Measurements from ENCODE around the gene PAF1. TPM values are rescaled to one million over a fixed set of nuclear protein-coding genes. Genes with fewer than 3 reads are reported as not detected.
A peak's percentile ranks its signal among the peaks of the same experiment; 100 is the strongest.

Gene PAF1
- total RNA-seq, 1 experiment from 2014 or later, result 56.7 TPM

GRCh38 chr19:39405958-39406655 lies 15.2 kb upstream of the PAF1 start:
- no peak for DNase-seq (ENCODE audit: low read depth)

- DNase-seq (ENCODE audit: low read depth), result no peak
These were observed 14.5 kb upstream of the PAF1 start for GRCh38 chr19:39405261-39405957.

GRCh38 chr19:39403331-39404312 lies 12.7 kb upstream of the PAF1 start:
- DNase-seq (ENCODE audit: low read depth), result peak; percentile 93

GRCh38 chr19:39402346-39403300 lies 11.7 kb upstream of the PAF1 start:
- peak; percentile 89 for DNase-seq (ENCODE audit: low read depth)

GRCh38 chr19:39401549-39402345 lies 10.8 kb upstream of the PAF1 start:
- DNase-seq (ENCODE audit: low read depth), result peak; percentile 71

- DNase-seq (ENCODE audit: low read depth), result no peak
These were observed 10.2 kb upstream of the PAF1 start for GRCh38 chr19:39401070-39401548.

GRCh38 chr19:39400061-39400460 lies 9.2 kb upstream of the PAF1 start:
- DNase-seq (ENCODE audit: low read depth), result no peak

GRCh38 chr19:39399668-39400050 lies 8.8 kb upstream of the PAF1 start:
- no peak for DNase-seq (ENCODE audit: low read depth)

- DNase-seq (ENCODE audit: low read depth), result peak; percentile 83
These were observed 7.5 kb upstream of the PAF1 start for GRCh38 chr19:39398297-39398864.

- DNase-seq (ENCODE audit: low read depth), result peak; percentile 87
These were observed 6.7 kb upstream of the PAF1 start for GRCh38 chr19:39397360-39398296.

- no peak for DNase-seq (ENCODE audit: low read depth)
These were observed 505 bp downstream of the PAF1 start for GRCh38 chr19:39390451-39390750.

- DNase-seq (ENCODE audit: low read depth), result no peak
These were observed 1.1 kb downstream of the PAF1 start for GRCh38 chr19:39389631-39390414.

GRCh38 chr19:39388657-39389056 lies 2.2 kb downstream of the PAF1 start:
- no peak for DNase-seq (ENCODE audit: low read depth)

- DNase-seq (ENCODE audit: low read depth), result no peak
These were observed 4.3 kb downstream of the PAF1 start for GRCh38 chr19:39386557-39386956.

- DNase-seq (ENCODE audit: low read depth), result no peak
These were observed 5.1 kb downstream of the PAF1 start for GRCh38 chr19:39385629-39386411.

- DNase-seq (ENCODE audit: low read depth), result no peak
These were observed 5.9 kb downstream of the PAF1 start for GRCh38 chr19:39384839-39385568.
